H9 (cell line): ENCODE measurements around the gene RRAGB. TPM values are rescaled to one million over a fixed set of nuclear protein-coding genes. Genes with fewer than 3 reads are reported as not detected.

Source experiments
- DNase-seq: peaks from one replicate; pipeline ENCODE4 v3.0.0-alpha.2; 2017
- H2AFZ ChIP-seq: one replicate; pipeline ENCODE4 v1.6.1; 2013; ENCODE audit warnings: mild to moderate bottlenecking, low read length, control low read depth, moderate library complexity
- H2AK5ac ChIP-seq: 2 replicates; pipeline ENCODE4 v1.6.1; 2013; ENCODE audit warnings: low read length, control low read depth, mixed read lengths; ENCODE audit not compliant: insufficient read length
- H2BK120ac ChIP-seq: one replicate; pipeline ENCODE4 v1.6.1; 2013; ENCODE audit warnings: low read depth, mild to moderate bottlenecking, low read length, control low read depth, inconsistent platforms; ENCODE audit not compliant: poor library complexity, severe bottlenecking
- H2BK12ac ChIP-seq: 2 replicates; pipeline ENCODE4 v1.6.1; 2013; ENCODE audit warnings: low read length, control low read depth, mixed read lengths, low read depth; ENCODE audit not compliant: insufficient read length
- H2BK15ac ChIP-seq: 2 replicates; pipeline ENCODE4 v1.6.1; 2013; ENCODE audit warnings: low read depth, low read length, control low read depth
- H2BK20ac ChIP-seq: one replicate; pipeline ENCODE4 v1.6.1; 2013; ENCODE audit warnings: low read depth, mild to moderate bottlenecking, low read length, control low read depth, inconsistent platforms; ENCODE audit not compliant: poor library complexity, severe bottlenecking
- H2BK5ac ChIP-seq: 2 replicates; pipeline ENCODE4 v1.6.1; 2013; ENCODE audit warnings: low read length, control low read depth, mixed read lengths; ENCODE audit not compliant: insufficient read length
- H3K14ac ChIP-seq: 2 replicates; pipeline ENCODE4 v1.6.1; 2013; ENCODE audit warnings: low read length, control low read depth; ENCODE audit not compliant: insufficient read depth
- H3K18ac ChIP-seq: 2 replicates; pipeline ENCODE4 v1.6.1; 2013; ENCODE audit warnings: low read depth, mild to moderate bottlenecking, mixed read lengths, low read length, control low read depth; ENCODE audit not compliant: insufficient read length
- H3K23ac ChIP-seq: 2 replicates; pipeline ENCODE4 v1.6.1; 2013; ENCODE audit warnings: low read length, control low read depth, mixed read lengths, low read depth; ENCODE audit not compliant: insufficient read length
- H3K23me2 ChIP-seq: 2 replicates; pipeline ENCODE4 v1.6.1; 2013; ENCODE audit warnings: low read depth, mild to moderate bottlenecking, mixed read lengths, low read length, control low read depth; ENCODE audit not compliant: insufficient read length, poor library complexity, severe bottlenecking
- H3K27ac ChIP-seq: 2 replicates; pipeline ENCODE4 v1.5.1; 2013; ENCODE audit warnings: low read length, control low read depth, mixed read lengths, low read depth; ENCODE audit not compliant: insufficient read length
- H3K27me3 ChIP-seq: 2 replicates; pipeline ENCODE4 v1.6.1; 2013; ENCODE audit warnings: low read length, control low read depth, inconsistent platforms; ENCODE audit not compliant: insufficient read depth
- H3K4ac ChIP-seq: 2 replicates; pipeline ENCODE4 v1.6.1; 2013; ENCODE audit warnings: low read depth, mild to moderate bottlenecking, control low read depth, inconsistent platforms, low read length, moderate library complexity
- H3K4me1 ChIP-seq: 2 replicates; pipeline ENCODE4 v1.6.1; 2013; ENCODE audit warnings: low read length, control low read depth, inconsistent platforms; ENCODE audit not compliant: insufficient read depth
- H3K4me2 ChIP-seq: 2 replicates; pipeline ENCODE4 v1.6.1; 2013; ENCODE audit warnings: low read length, control low read depth, mixed read lengths; ENCODE audit not compliant: insufficient read length, insufficient read depth
- H3K56ac ChIP-seq: 2 replicates; pipeline ENCODE4 v1.6.1; 2013; ENCODE audit warnings: low read depth, mild to moderate bottlenecking, mixed read lengths, low read length, control low read depth; ENCODE audit not compliant: insufficient read length
- H3K79me1 ChIP-seq: 2 replicates; pipeline ENCODE4 v1.6.1; 2013; ENCODE audit warnings: low read depth, mild to moderate bottlenecking, moderate library complexity, low read length, control low read depth, inconsistent platforms; ENCODE audit not compliant: insufficient read depth, poor library complexity, severe bottlenecking
- H3K79me2 ChIP-seq: 2 replicates; pipeline ENCODE4 v1.6.1; 2013; ENCODE audit warnings: low read length, control low read depth, inconsistent platforms; ENCODE audit not compliant: insufficient read depth
- H3K9ac ChIP-seq: 2 replicates; pipeline ENCODE4 v1.6.1; 2013; ENCODE audit warnings: low read length, control low read depth, mixed read lengths; ENCODE audit not compliant: insufficient read length; ENCODE audit errors: extremely low read depth
- H3K9me3 ChIP-seq: one replicate; pipeline ENCODE4 v1.6.1; 2013; ENCODE audit warnings: low read depth, low read length, inconsistent platforms; ENCODE audit not compliant: control insufficient read depth
- H3T11ph ChIP-seq: one replicate; pipeline ENCODE4 v1.6.1; 2013; ENCODE audit warnings: mild to moderate bottlenecking, low read length, control low read depth, inconsistent platforms
- H4K20me1 ChIP-seq: one replicate; pipeline ENCODE4 v1.6.1; 2013; ENCODE audit not compliant: control insufficient read depth, insufficient read length, insufficient read depth
- H4K5ac ChIP-seq: 2 replicates; pipeline ENCODE4 v1.6.1; 2013; ENCODE audit warnings: low read depth, mild to moderate bottlenecking, mixed read lengths, low read length, control low read depth; ENCODE audit not compliant: insufficient read length
- H4K8ac ChIP-seq: replicated peaks from 2 replicates; pipeline ENCODE4 v1.6.1; 2013; ENCODE audit warnings: low read length, control low read depth, mixed read lengths, low read depth; ENCODE audit not compliant: insufficient read length
- H4K91ac ChIP-seq: 2 replicates; pipeline ENCODE4 v1.6.1; 2013; ENCODE audit warnings: low read depth, mild to moderate bottlenecking, moderate library complexity, mixed read lengths, low read length, control low read depth; ENCODE audit not compliant: insufficient read length
- H3K27ac Mint-ChIP-seq, 3 experiments: 2 replicates in 2 of 3; 3 replicates in 1 of 3; pipeline ENCODE4 v1.8.0; 2020 to 2021; ENCODE audit warnings: mixed read lengths in 3 of 3, mild to moderate bottlenecking in 1 of 3, moderate library complexity in 1 of 3
- H3K27me3 Mint-ChIP-seq: 2 replicates; pipeline ENCODE4 v1.8.0; 2021; ENCODE audit warnings: low read depth, mild to moderate bottlenecking, moderate library complexity, mixed read lengths
- H3K36me3 Mint-ChIP-seq, 3 experiments: 2 replicates in 2 of 3; 3 replicates in 1 of 3; pipeline ENCODE4 v1.8.0; 2020 to 2021; ENCODE audit warnings: low read depth in 3 of 3, mixed read lengths in 3 of 3; ENCODE audit not compliant: insufficient read depth in 1 of 3
- H3K4me1 Mint-ChIP-seq, 2 experiments: 2 replicates each; pipeline ENCODE4 v1.8.0; 2020; ENCODE audit warnings: mixed read lengths in 2 of 2
- H3K4me3 Mint-ChIP-seq, 2 experiments: 2 replicates in 1 of 2; 3 replicates in 1 of 2; pipeline ENCODE4 v1.8.0; 2020 to 2021; ENCODE audit warnings: mild to moderate bottlenecking in 2 of 2, mixed read lengths in 2 of 2, moderate library complexity in 1 of 2
- H3K9me3 Mint-ChIP-seq, 2 experiments: 2 replicates in 1 of 2; 3 replicates in 1 of 2; pipeline ENCODE4 v1.8.0; 2020; ENCODE audit warnings: mild to moderate bottlenecking in 2 of 2, mixed read lengths in 2 of 2, moderate library complexity in 1 of 2
- CTCF ChIP-seq: fragments of 200-600 bp; sonication (generic); conservative IDR thresholded peaks from 3 replicates; pipeline ENCODE4 v1.8.0; 2021; ENCODE audit warnings: antibody characterized with exemption, mild to moderate bottlenecking
- WGBS: extraction: QIAGEN DNeasy Blood & Tissue Kit; methylation state at CpG from one replicate; pipeline ENCODE4 v1.1.7; 2013; ENCODE audit warnings: missing lambda C conversion rate, low lambda C conversion rate, mixed read lengths; ENCODE audit not compliant: insufficient read length; ENCODE audit errors: extremely low coverage; 5-methylcytosine and 5-hydroxymethylcytosine counted together
- total RNA-seq: library from RNA; stranded (reverse); gene quantifications from 2 replicates; pipeline ENCODE4 v1.2.1, GENCODE V29; 2021

Gene RRAGB
- total RNA-seq, 1 experiment from 2014 or later, result 10.3 TPM

- Mint-ChIP-seq H3K27ac (no peak overlapping the region; a peak in 1 of 7 replicates), H3K36me3 (peaks cover 0 to 3% (median 2%) of the 10 kb centered on the region in 3 experiments; a peak in 2 of 7 replicates), H3K4me1 (no peaks in the 10 kb centered on the region), H3K9me3 (peaks cover 52 to 64% of the 10 kb centered on the region in 2 experiments), H3K4me3 (no peak overlapping the region), H3K27me3 (no peaks in the 10 kb centered on the region; the same call in 1 of the 2 replicates)
- H4K5ac ChIP-seq, result no peak overlapping the region
- DNase-seq, result no peak
- no peaks in the 10 kb centered on the region for H3K27me3 ChIP-seq
- H3K9ac ChIP-seq, result no peak overlapping the region
- H2AFZ ChIP-seq, result no peak overlapping the region
- H3K56ac ChIP-seq, result no peak overlapping the region
- no peaks in the 10 kb centered on the region for H3K79me1 ChIP-seq
- no peak overlapping the region for H2BK120ac ChIP-seq
- H3K23me2 ChIP-seq, result no peaks in the 10 kb centered on the region
- H3K9me3 ChIP-seq, result no peaks in the 10 kb centered on the region
- no CpG with 5 or more reads among the region's 1 CpG for WGBS
- no peak overlapping the region for H3T11ph ChIP-seq
- H2BK20ac ChIP-seq, result no peak overlapping the region
- no peak overlapping the region for H4K91ac ChIP-seq
- no peaks in the 10 kb centered on the region for H4K20me1 ChIP-seq
- H3K18ac ChIP-seq, result no peak overlapping the region
- no peak overlapping the region for H2BK5ac ChIP-seq
- no peak overlapping the region for H4K8ac ChIP-seq
- no peak overlapping the region for H3K4me2 ChIP-seq
- no peak for TF ChIP-seq CTCF
- H2BK12ac ChIP-seq, result no peak overlapping the region
- no peak overlapping the region for H3K23ac ChIP-seq
- H2AK5ac ChIP-seq, result no peak overlapping the region
- H3K79me2 ChIP-seq, result no peaks in the 10 kb centered on the region
- no peak overlapping the region for H3K4ac ChIP-seq
- no peak overlapping the region for H2BK15ac ChIP-seq
- no peaks in the 10 kb centered on the region for H3K4me1 ChIP-seq
- no peak overlapping the region for H3K27ac ChIP-seq
- H3K14ac ChIP-seq, result no peak overlapping the region
Measured at GRCh38 chrX:55794405-55794804, 76.9 kb downstream of the RRAGB start.
